Embryonic facial prominence (tissue), 1 donor: ENCODE results near the gene DRC1.

Experiments used
- DNase-seq: peaks from one replicate; pipeline ENCODE4 v3.0.0-alpha.2; 2016; ENCODE audit errors: extremely low spot score

Gene DRC1

GRCh38 chr2:26493566-26493965 is 91.8 kb downstream of the DRC1 start:
- no peak for DNase-seq

DNA sequence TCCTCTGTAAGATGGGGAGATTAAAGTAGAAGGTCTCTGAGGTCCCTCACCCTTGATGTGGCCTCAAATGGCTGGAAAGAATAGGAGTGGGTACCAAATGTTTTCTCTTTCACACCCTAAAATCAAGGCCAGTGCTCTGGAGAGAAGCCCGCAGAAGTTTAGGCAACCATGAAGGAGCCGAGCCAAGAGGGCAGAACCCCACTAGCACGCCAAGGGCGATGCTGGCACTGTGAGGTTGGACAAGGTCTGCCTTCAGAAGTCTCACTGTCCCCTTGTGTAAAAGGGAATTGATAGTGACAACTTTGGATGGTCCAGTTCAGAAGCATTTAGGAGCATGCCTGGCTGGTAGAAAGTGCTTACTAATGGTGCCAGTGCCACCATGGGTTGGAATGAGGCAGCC is 92.5 kb downstream of the DRC1 start:
- DNase-seq = no peak

DNA sequence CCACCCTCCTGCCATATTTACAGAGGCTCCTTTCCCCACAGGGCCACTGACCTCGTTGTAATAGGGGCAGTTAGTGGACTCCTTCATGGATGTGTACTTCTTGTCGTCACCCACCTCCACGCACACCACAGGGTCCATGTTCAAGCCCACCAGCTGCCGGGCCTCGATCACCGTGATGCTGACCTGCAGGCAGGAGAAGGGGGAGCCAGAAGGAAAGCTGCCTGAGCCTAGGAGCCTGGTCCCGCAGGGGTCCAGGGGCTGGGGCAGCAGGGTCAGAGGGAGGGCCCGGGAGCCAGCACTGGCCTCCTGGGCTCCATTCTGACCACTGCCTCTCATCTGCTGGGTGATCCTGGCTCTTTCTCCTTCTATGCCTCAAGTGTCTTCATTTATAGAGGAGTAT is 93.2 kb downstream of the DRC1 start:
- DNase-seq = no peak

DNA sequence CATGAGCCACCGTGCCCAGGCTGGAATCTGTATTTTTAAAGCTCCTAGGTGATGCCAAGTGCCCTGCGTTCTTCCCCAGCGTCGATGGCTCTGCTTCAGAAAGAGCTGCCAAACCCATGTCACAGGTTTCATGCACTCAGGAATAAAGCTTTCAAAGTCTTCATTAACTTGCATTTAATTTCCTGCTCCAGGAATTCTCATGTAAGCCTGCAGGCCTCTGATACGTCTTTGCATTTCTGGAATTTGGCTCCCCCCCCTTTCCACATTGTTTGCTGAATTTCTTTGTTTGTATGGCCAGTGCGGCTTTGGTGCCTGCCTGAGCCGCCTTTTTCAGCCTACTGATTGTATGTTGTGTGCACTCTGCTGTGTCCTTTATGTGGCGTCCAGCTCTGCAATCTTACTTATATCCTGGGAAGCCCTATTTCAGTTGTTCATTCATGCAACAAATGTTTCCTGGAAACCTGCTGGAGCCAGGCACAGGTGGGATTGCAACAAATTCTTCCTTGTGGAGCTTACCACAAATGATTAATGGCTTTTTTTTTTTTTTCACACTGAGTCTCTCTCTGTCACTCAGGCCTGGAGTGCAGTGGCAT is 94.1 kb downstream of the DRC1 start:
- no peak for DNase-seq

DNA sequence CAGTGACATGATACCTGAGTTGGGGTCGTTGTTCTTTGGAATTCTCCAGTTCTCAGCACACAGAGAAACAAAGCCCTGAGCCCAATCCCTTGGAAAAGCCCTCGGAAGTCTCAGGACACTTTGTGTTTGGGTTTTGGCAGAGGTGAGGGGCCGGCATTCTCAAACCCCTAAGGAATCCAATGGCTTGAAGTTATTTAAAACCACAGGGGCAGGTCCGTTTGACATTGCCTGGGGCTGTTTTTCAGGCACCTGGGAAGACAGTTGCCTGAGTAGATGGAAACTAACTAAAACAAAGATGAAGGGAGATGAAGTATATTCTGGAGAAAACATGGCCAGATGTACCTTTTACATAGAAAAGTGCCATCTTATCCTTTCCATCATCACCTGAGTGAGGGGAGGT is 98.7 kb downstream of the DRC1 start:
- no peak for DNase-seq

- DNase-seq = no peak
Measured at GRCh38 chr2:26503231-26503880, 101.6 kb downstream of the DRC1 start.

GRCh38 chr2:26504002-26504401 is 102.3 kb downstream of the DRC1 start:
- no peak for DNase-seq

DNA sequence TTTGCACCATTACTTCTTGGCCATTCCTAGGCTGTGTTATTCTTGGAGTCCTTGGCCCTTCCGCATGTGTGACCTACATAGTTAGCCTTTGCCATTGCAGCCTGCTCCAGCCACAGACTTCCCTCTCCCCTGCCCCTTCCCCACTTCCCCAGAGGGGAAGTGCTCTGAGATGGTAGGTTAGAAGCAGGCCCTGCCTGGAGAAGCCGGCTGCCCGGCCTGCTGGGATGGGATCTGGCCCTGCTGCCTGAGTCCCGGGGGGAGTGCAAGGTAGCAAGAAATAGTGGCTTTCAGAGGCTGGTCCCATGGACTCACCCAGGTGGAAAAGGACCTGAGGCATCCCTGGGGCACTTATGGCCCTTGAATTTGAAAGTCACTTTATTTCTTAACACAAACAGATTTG is 104.6 kb downstream of the DRC1 start:
- DNase-seq = no peak
